ENCODE measurements around the gene NSMF. TPM values are rescaled to one million over a fixed set of nuclear protein-coding genes. Genes with fewer than 3 reads are reported as not detected.

NSMF gene
- total and polyA plus RNA-seq, 2 of the 8 experiments (the other 6 are each of a cell fraction or from before 2014, with no cell fraction given), result 56.7 to 65.1 TPM

DNA sequence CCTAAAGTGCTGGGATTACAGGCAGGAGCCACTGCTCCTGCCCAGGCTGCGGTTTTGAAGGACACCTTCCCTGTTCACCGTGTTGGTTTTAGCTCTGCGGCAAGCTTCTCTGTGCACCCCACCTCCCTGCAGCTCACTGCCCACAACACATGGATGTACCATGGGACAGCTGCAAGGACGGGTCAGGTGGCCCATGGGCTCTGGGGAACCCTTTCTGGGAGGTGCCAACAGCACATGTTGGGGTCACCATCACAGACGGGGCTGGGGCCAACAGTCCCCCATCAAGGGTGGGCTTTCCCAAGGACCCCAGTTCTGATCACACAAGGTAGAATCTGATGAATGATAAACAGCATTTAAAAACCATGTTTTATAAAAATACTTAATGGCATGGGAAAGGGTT is 43.7 kb downstream of the NSMF start:
- Histone ChIP-seq H3K23me2 (ENCODE audit: low read depth, low read length) (no peaks in the 10 kb centered on the region), H3K56ac (replicated peaks; ENCODE audit: insufficient read length, low read depth, low read length) (no peak overlapping the region), H3K4me3 (ENCODE audit: extremely low read depth in 1 of 4, insufficient read depth in 2 of 4, low read depth in 3 of 4, low read length in 4 of 4) (no peak overlapping the region), H3K79me1 (ENCODE audit: low read depth, low read length) (peaks cover 11% of the 10 kb centered on the region), H4K91ac (replicated peaks; ENCODE audit: insufficient read length, low read length) (no peak overlapping the region), H3K4me1 (replicated peaks in 1 of 4; ENCODE audit: control insufficient read depth in 3 of 4, insufficient read depth in 4 of 4, low read length in 3 of 4) (peaks cover 0 to 5% (median 0%) of the 10 kb centered on the region in 4 experiments; a peak in 3 of 7 replicates), H3K27ac (ENCODE audit: low read depth, low read length) (no peak overlapping the region), H3K4ac (replicated peaks; ENCODE audit: insufficient read length, low read depth, low read length) (no peak overlapping the region), H3K9me3 (ENCODE audit: insufficient read depth in 2 of 2, low read depth in 1 of 2, low read length in 1 of 2) (no peaks in the 10 kb centered on the region), H3K27me3 (replicated peaks in 1 of 4; ENCODE audit: control insufficient read depth in 3 of 4, extremely low read depth in 1 of 4, insufficient read depth in 3 of 4, low read length in 3 of 4) (no peaks in the 10 kb centered on the region), H2BK15ac (ENCODE audit: low read length) (no peak overlapping the region), H3K36me3 (ENCODE audit: control insufficient read depth in 2 of 4, insufficient read depth in 4 of 4, low read length in 3 of 4) (no peaks in the 10 kb centered on the region), H2BK120ac (replicated peaks; ENCODE audit: low read depth, low read length) (no peak overlapping the region), H4K5ac (ENCODE audit: insufficient read length, low read depth, low read length) (no peak overlapping the region), H3K4me2 (ENCODE audit: insufficient read depth in 1 of 2, low read depth in 2 of 2, low read length in 2 of 2) (no peak overlapping the region), H2BK20ac (ENCODE audit: low read length) (no peak overlapping the region), H3K14ac (ENCODE audit: insufficient read length) (no peak overlapping the region), H4K20me1 (replicated peaks in 1 of 2; ENCODE audit: control insufficient read depth in 1 of 2, insufficient read depth in 2 of 2, low read length in 2 of 2) (peaks cover 0 to 3% of the 10 kb centered on the region in 2 experiments), H2AFZ (ENCODE audit: low read length) (no peak overlapping the region), H3K9ac (replicated peaks in 1 of 4; ENCODE audit: extremely low read depth in 1 of 4, low read depth in 3 of 4, low read length in 3 of 4) (no peak overlapping the region), H3K18ac (ENCODE audit: extremely low read depth, low read length) (no peak overlapping the region), H3K79me2 (ENCODE audit: control insufficient read depth in 1 of 2, insufficient read depth in 2 of 2, low read length in 2 of 2) (no peaks in the 10 kb centered on the region), H4K8ac (ENCODE audit: extremely low read depth, insufficient read depth, low read length) (no peak overlapping the region), H2AK5ac (ENCODE audit: low read depth, low read length) (no peak overlapping the region), H3K23ac (ENCODE audit: insufficient read length) (no peak overlapping the region), H2BK5ac (ENCODE audit: low read depth, low read length) (no peak overlapping the region), H2BK12ac (ENCODE audit: low read depth, low read length) (no peak overlapping the region)
- CTCF ChIA-PET (ENCODE audit: partially characterized antibody), result interaction anchor here (0.7 to 1.7 kb wide), 2 partner anchors 19 to 111 kb away, joined by 3 to 4 read pairs; no protein-coding TSS in a partner anchor
- DNase-seq (ENCODE audit: low read depth in 1 of 2, low spot score in 2 of 2) (no peak), FAIRE-seq (no peak)
- POLR2A ChIA-PET (ENCODE audit: partially characterized antibody), result interaction anchor here (1.7 kb wide), 1 partner anchor 139 kb away, joined by 3 read pairs; no protein-coding TSS in a partner anchor
- 88% methylated on average over 5 of the region's 5 CpGs; no CpG with 5 or more reads in 1 of the 2 experiments for WGBS, 2 experiments (ENCODE audit: extremely low coverage in 1 of 2, insufficient coverage in 1 of 2, insufficient read length in 1 of 2, insufficient replicate concordance in 2 of 2, low coverage in 1 of 2, low lambda C conversion rate in 2 of 2, missing lambda C conversion rate in 1 of 2)
- no peak for TF ChIP-seq SIRT6 (IDR thresholded peaks at IDR 0.05; ENCODE audit: low read length)
- no peak for TF ChIP-seq SP4 (IDR thresholded peaks at IDR 0.05; ENCODE audit: low read length)
- no peak for TF ChIP-seq MAFK (IDR thresholded peaks at IDR 0.05; ENCODE audit: low read depth, low read length)
- no peak for TF ChIP-seq GTF2F1 (IDR thresholded peaks at IDR 0.05; ENCODE audit: borderline replicate concordance, low read depth, low read length)
- TF ChIP-seq YY1 (IDR thresholded peaks at IDR 0.05; ENCODE audit: low read depth, low read length), result no peak

Measured in H1 (cell line).